ENCODE results near the gene PTPN4.

GRCh38 chr2:119820275-119820674, 60.6 kb downstream of the PTPN4 start:
- TF ChIP-seq POLR2A (IDR thresholded peaks at IDR 0.05; ENCODE audit: low read length) (no peak), GATA1 (IDR thresholded peaks at IDR 0.05; ENCODE audit: low read depth, low read length) (no peak)

Data from erythroblast (primary cell).